GM21360 (cell line): Measurements from ENCODE around the gene HHATL.

Experiments used
- ATAC-seq: cut with Tn5 transposase; IDR thresholded peaks from one replicate; pipeline ENCODE4 v1.9.1; 2021; ENCODE audit warnings: mild to moderate bottlenecking, moderate library complexity; ENCODE audit not compliant: unreplicated experiment

HHATL gene

DNA sequence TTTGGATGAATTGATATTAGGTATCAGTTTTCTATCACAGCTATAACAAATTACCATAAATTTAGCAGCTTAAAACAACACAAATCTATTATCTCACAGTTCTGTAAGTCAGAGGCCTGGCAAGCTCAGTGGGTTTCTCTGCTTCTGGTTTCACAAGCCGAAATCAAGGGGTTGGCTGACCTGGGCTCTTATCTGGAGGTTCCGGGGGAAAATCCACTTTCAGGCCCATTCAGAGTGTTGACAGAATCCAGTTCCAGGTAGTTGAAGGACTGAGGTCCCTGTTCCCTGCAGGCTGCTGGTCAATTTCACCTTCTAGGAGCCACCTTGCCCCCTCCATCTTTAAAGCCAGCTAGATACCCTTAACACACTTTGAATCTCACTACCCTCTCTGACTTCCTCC lies 11.1 kb upstream of the HHATL start:
- ATAC-seq: no peak

DNA sequence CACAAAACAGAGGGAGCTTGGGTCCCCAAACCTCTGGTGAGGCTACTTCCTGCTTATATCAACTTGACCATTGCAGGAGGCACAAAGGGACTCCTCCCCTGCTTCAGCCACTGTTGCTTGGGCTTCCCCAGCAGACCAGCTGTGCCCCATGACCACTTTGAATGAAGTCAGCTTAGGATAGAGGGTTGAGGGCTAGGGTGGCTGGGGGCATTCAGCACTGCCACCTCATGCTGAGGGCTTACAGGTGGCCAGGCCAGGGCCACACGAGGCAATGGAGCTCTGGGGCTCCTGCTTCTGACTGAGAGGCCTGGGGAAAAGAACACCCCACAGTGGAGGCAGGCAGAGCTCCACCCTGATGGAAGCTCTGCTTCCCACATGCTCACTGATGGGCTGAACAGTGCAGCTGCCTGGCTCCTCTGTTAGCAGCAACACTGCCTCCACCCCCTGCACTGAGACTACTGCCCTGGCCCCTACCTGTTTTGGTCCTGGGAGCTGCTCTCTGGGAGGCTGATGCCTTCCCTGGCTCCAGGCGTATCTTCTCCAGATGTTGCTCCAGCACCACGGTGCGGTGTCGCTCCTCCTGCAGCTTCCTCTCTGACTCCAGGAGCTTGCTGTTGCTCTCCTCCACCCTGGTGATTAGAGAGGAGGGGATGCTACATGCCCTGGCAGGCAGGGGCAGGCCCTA lies 10.2 kb upstream of the HHATL start:
- ATAC-seq: no peak

DNA sequence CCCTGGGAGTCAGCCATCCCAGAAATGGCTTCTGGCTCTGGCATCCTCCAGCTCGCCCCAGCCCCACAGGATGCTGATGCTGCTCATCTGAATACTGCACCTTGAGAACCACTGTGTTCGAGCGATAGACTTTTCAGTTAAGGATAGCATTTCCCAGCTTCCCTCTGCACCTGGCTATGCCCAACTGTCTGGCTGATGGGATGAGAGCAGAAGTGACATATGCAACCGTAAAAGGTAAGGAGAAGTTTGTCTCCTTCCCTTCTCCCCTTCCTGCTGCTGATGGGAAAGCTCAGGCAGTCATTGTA lies 9.7 kb upstream of the HHATL start:
- ATAC-seq: no peak

DNA sequence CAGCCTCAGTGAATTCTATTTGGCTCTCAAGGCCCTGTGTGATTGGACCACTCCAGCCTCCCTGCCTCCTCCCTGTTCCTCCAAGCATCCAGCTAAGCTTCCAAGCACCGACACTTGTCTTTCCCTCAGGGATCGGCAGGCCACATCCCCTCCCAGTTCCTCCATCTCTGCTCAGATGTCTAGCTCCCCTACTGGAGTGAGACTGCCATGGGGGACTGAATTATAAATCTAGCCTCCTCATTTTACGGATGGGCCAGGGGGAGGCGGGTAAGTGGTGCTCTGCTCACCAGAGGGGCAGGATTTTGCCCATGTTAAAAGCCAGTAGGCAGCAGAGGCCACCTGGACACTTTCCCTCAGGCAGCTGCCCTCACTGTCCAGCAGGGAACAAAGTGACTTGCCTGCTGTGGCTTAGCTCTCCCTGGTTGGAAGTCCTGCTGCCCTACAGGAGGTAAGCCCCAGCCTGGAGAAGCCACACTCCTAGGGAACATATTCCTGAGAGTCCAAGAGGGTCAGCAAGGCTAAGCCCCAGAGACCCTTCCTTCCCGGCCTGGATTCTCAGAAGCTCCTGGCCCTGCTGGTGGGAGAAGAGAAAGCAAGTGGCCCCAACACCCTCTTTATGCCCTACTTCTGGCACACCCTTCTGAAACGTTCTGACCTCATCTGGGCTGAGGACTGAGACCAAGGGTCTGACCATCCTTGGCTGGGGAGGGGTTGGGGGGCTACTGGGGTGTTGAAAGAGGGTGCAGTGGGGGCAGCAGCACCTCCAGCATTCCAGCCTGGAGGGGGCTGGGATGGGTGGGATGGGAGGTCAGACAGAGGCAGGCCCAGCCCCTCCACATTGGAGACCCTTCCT lies 9.1 kb upstream of the HHATL start:
- ATAC-seq: no peak

DNA sequence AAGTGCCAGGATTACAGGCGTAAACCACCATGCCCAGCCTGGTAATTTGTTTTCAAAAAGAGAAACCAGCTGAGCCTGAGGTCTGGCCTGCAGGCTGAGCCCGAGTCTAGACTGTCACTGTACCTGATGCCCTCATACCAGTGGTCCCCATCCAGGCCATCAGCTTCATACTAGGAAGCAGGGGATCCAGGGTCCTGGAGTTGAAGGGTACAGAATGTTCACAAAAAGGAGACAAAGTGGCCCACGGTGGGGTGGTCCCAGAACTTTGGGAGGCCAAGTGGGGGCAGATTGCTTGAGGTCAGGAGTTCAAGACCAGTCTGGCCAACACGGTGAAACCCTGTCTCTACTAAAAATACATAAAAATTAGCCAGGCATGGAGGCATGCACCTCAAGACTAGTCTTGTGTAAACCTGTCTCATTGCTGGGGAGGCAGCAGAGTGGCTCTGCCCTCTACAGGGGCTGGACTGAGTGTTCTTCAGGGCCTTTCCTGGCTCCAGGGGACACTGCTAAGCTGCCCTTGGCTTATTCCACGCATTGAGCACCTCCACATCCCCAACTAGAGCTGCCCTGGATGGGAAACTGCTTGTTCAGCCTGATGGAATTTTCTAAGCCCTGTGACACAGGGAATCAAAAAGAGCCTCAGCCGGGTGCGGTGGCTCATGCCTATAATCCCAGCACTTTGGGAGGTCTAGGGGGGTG lies 7.9 kb upstream of the HHATL start:
- no peak for ATAC-seq

DNA sequence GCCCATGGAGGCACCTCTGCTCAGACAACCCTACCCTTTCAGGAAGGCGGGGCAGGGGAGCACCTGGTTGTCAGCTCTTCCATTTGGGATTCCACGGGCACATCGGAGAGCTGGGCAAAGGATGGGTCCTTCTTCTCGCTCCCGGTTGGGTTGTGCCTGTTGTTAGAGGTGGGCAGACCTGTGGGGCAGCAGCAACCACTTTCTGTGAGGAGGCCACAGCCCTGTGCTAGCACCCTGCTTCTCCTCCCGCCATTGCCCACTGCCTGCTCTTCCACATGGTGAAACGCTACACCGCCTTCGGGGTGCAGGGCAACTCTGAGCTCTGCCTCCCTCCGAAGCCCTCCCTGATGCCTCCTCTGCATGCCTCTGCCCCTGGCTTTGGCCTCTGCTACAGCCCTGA lies 7.0 kb upstream of the HHATL start:
- ATAC-seq: no peak

DNA sequence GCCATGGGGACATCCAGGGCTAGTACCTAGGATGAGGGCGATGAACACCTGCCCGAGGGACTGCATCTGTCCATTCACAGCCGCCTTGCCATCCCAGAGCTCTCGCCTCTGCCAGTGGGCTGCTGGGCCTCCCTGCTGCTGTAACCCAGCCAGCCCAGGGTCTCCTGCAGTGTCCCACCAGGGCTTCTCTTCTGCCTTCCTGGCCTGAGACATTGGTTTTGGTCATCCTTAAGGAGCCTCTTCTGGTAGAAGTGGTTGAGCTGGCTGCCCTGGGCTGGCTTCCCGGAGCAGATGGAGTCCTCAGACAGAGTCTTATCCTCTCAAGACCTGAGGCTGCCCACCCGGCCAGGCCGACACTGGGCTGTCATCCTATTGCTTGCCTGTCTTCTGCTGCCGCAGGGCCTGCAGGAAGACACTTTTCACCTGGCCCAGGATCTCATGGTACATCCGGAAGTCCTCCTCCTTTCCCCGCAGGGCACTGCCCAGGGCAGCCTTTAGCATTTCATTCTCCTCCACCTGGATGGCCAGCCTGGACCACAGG lies 6.1 kb upstream of the HHATL start:
- no peak for ATAC-seq

DNA sequence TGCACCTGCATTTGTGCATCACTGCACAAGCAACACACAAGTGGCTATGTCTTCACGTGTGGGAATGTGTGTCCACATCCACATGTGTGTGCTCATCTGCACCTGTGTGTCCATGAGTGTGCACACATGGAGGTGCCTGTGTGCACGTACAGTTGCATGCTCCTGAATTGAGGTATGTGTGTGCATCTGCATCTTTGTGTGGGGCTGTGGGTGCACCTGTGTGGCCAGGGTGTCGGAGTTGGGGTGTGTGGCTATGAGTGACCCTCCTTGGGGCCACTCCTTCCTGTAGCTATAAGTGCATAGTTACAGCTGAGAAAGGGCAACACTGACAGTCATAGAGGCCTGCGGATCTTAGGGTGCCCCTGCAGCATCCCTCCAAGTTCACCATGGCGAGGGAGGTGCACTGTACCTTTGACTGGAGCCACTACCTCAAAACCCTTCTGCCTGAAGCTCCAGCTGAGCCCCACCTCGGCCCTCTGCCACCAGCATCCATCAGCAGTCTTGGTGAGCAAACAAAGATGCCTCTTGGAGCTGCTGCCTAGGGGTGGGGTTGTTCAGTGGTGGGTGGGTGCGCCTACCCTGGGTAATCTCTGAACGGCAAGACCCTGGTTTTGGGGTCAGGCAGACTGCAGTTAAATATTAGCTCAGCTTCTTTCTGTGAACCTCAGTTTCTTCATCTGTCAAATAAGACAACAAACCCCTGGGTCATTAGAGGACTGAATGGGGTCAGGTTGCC lies 5.2 kb upstream of the HHATL start:
- ATAC-seq: no peak

DNA sequence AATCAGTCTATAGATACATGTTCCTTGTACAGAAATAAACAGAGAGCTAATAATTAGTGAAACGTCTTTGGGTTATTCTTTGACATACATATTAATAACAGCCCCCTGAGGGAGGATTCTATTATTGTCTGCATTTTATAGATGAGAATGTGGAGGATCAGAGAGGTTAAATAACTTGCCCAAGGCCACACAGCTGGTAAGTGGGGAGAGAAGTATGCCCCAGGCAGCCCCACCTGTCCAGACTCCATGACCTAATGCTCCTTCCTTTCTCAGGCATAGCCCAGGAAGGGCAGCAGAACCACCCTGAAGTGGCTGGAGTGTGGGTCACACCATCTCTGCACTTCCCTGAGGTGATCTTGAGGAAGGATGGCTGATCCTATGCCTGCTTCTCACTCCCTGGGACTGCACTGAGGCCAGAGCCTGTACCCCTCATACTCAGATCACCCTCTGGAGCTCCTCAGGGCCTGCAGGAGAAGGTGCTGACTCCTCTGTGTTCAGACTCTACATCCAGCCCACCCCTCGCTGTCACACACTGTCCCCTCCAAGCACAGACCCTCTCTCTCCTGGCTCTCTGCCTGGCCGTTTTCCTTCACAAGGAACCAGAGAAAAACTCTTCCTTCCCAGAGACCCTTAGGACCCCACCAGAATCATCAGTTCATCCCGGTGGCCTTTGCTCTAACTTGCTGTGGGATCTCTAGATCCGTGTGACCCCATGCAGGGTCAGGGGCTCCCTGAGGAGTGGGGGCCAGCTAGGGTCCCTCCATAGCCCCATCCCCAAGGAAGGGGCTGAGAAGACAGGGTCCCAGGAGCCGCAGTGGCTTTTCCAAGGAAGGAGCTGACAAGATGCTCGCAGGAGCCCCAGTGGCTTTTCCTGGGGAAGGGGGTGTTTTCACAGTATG lies 4.4 kb upstream of the HHATL start:
- no peak for ATAC-seq

DNA sequence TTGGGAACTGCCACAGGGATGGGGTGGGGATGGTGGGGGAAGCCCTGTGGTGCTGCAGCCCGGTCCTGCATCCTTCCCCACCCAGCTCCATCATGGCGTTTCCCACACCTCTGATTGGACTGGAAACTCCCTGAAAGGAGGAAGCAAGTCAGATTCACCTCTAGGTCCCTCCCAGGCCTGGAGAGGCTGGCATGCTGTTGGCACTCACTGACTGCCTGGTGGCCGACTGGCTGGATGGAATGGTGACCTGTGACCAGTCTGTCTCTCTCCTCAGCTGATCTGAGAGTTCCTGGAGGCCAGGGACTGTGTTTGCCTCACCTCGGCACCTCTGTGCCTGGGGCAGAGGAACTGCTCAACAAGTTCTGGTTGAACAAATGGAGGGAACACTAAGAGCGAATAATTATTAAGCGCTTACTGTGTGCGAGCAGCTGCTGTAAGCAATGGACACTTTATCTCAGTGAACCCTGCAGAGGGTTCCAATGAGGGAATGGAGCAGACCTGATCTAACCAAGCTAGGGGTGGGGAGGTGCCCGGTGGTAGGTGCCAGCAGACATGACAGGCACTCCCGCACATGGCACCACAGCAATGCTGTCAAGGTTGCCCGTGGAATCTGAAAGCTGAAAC lies 3.5 kb upstream of the HHATL start:
- ATAC-seq: no peak

DNA sequence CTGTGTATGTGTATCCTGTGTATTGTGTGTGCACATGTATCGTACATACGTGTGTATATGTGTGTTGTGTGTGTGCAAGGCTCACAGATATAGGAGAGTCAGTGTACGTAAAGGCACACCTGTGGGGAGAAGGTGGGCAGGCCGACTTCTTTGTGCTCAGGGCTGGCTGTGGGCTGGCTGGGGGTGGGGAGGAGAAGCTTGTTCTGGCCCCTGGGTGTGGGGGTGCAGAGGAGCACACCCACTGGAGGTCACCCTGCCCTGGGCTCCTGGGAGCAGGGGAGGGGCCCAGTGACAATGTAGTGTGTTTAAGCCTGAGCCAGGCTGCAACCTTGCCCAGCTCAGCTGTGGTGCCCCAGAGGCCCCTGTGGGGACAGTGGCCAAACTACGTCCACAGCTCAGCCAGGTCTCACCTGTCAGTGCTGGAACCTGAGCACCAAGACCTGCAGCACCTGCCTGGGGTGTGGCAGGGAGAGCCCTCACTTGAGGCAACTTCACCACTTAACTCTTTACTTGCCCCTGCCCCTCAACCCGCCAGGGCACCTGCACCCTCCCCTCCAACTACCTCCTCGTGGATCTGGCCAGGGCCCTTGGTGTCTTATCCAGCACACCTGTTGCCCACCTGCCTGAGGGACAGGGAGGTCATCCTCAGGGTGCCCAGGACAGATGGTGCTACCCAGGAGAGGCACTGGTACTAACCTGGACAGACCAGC lies 2.6 kb upstream of the HHATL start:
- no peak for ATAC-seq

DNA sequence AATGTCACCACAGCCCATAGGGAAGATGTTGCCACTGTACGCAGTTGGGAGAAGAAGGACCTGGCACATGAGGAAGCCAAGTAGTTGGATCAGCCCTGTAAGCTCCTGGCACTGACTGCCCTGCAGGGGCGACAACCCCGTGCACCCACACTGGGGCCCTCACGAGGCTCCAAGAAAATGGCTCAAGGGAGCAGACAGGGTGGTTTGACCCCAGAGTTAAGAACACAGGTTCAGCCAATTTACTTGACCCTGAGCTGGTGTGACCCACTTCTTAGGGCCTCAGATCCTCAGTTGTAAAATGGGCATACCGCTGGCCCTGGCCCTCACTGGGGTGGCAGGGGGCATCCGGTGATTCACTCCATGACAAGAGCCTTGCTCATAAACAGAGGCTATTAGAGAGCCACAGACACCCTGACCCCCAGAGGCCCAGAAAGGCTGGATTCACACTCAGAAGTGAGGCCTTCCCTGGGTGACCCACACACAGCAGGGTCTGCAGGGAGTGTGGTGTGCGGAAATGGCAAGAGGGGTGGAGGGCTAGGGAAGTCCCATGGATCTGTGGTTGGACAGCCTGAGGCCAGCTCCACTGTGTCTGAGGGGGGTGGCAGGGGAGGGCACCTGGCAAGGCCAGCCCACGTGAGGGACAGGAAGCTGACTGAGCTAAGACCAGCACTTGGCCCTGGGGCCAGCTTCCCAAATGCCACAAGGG lies 1.7 kb upstream of the HHATL start:
- no peak for ATAC-seq

DNA sequence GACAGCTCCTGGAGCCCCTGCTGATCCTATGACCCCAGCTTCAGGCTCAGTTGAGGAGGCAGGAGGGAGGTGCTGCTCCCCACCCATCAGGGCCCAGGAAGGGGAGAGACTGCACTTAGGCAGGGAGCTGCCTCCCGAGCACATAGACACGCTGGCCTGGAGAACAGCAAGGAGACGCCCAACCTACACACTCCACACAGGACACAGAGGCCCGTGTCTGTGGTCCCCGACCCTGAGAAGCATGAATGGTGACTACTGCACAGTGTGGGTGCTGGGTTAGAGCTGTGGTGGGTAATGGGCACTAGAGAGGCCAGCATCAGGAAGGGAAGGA lies 1.1 kb upstream of the HHATL start:
- no peak for ATAC-seq

DNA sequence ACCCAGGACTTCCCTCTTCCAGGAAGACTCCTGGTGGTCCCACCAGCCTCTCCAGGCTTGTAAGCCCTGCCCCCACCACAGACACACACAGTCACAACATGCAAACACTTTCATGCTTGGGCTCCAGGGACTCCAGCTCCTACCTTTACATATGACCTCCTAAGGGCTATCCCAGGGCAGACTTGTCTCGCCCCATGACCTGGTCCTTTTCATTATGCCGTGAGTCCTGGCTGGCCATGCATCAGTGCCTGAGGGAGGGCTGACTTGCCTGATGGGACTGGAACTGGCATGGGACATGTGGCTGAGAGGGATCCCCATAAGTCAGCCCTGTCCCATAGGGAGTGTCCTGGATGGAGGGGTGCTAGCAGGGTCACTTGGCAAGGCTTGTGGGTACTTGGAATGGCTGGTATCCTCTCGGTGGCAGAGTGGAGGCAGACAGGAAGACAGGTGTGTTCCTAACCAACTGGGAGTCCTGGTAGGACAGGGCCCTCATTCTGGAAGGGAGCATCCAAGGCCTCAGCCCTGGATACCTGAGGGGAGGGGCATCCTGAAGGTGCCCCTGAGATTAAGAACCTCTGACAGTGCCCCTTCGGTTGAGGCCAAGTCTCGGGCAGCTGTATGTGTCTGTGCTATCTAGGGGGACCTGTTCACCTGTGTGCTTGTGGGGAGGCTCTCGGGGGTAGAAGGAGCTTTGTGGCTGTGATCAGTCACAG lies 540 bp upstream of the HHATL start:
- ATAC-seq: no peak

DNA sequence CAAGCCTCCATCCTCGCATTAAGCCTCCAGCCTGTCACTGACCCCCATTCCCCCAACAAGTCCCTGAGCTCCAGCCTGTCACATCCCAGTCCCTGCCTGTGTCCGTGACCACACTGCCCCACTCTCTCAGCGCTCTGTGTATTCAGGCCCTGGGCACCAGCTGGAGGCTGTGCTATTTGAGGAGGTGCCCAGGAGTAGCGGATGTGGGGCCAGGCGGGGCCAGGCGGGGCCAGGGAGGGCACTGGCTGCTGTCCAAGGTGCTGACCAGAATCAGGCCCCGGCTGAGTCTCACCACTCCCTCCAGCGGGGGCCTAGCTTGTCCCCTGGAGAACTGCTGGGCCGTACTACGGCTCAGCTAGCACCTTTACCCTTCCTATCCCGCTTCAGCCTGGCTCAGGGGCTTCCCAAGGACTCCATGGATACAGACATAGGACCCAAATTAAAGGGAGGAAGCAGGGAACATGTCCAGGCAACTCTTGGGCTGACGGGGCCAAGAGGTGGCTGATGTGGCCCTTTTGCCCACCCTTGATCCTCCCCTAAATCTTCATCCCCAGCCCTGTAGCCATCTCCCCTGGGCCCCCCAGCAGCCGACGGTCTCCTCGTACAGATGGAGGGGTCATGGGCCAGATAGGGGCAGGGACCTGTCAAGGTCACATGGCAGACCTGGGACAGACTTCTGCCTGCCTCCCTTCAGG lies 1.1 kb downstream of the HHATL start:
- no peak for ATAC-seq

DNA sequence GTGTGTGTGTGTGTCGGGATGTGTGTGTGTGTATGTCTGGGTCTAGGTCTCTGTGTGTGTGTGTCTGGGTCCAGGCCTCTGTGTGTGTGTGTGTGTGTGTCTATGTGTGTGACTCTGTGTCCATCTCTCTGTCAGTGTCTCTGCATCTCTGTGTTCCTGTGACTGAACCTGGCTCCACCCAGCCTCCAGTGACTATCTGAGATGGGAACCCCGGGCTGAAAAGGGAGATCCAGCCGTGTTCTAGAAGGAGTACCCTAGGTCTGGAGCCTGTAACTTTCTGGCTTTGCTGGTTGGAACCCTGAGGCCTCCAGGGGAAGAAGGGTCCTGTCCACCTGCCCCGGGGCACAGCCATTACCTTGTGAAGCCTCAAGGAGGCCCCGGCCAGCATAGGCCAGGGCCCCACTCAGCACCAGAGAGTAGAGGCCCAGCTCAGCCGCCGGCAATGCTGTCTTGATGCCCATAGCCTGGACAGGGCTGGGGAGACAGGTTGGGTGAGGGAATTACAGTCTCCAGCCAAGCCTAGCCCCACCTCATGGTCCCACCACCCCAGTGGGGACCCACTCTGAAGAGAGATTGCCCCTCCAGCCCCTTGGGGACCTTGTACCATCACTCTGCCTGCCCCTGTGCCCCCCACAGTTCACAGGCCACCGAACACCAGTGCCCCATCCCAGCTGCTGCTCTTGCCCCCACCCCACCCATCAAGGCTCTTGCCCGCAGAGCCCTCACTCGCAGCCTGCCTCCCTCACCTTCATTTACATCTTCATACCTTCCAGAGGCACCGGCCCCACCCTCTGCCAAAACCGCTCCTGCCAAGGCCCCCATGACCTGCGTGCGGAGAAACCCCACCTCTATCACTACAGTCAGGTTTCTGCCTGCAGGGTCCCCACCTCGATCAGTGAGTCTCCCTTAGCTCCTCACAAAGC lies 2.0 kb downstream of the HHATL start:
- ATAC-seq: no peak
